Ascending aorta (tissue), 2 donors: ENCODE measurements around the gene TMIGD3. TPM values are rescaled to one million over a fixed set of nuclear protein-coding genes. Genes with fewer than 3 reads are reported as not detected.

Source experiments
- DNase-seq, 2 donors: peaks; one replicate each; pipeline ENCODE4 v3.0.0-alpha.2; 2019; ENCODE audit warnings: low spot score in 2 of 2
- H3K27ac ChIP-seq, 2 donors: fragments of 200-600 bp; sonication (generic); one replicate each; pipeline ENCODE4 v1.5.1; 2016 to 2017; ENCODE audit warnings: mild to moderate bottlenecking in 1 of 2
- H3K27me3 ChIP-seq: fragments of 200-600 bp; sonication (generic); one replicate; pipeline ENCODE4 v1.5.1; 2017
- H3K36me3 ChIP-seq, 2 donors: fragments of 200-600 bp; sonication (generic); one replicate each; pipeline ENCODE4 v1.5.1; 2016
- H3K4me1 ChIP-seq, 2 donors: fragments of 200-600 bp; sonication (generic); one replicate each; pipeline ENCODE4 v1.5.1; 2016 to 2017; ENCODE audit warnings: mild to moderate bottlenecking in 1 of 2
- H3K4me3 ChIP-seq, 2 donors: fragments of 200-600 bp; sonication (generic); one replicate each; pipeline ENCODE4 v1.5.1; 2016 to 2017; ENCODE audit warnings: mild to moderate bottlenecking in 1 of 2
- H3K9me3 ChIP-seq, 2 donors: fragments of 200-600 bp; sonication (generic); one replicate each; pipeline ENCODE4 v1.5.1; 2016
- intact Hi-C: fragments of 100-400 bp; cut with DNase I; formaldehyde crosslinking; loops from one replicate; pipeline ENCODE4 v1.15.1; 2023
- total RNA-seq: library from RNA; depleted of rRNA; stranded (reverse); fragments of >200 nt; gene quantifications from one replicate; pipeline ENCODE4 v1.1.0, GENCODE V29; 2016
- TF ChIP-seq, protein P1 (sequence below), 3 experiments: fragments of 200-600 bp in 2 of 3; fragments of 450-650 bp in 1 of 3; sonication (generic) in 2 of 3; IDR thresholded peaks; one replicate each; pipeline ENCODE4 v1.5.1; 2016 to 2019; ENCODE audit warnings: antibody characterized with exemption in 3 of 3, mild to moderate bottlenecking in 1 of 3, moderate library complexity in 1 of 3

The TMIGD3 gene
- total RNA-seq, 1 donor from 2014 or later: 2.4 TPM

DNA sequence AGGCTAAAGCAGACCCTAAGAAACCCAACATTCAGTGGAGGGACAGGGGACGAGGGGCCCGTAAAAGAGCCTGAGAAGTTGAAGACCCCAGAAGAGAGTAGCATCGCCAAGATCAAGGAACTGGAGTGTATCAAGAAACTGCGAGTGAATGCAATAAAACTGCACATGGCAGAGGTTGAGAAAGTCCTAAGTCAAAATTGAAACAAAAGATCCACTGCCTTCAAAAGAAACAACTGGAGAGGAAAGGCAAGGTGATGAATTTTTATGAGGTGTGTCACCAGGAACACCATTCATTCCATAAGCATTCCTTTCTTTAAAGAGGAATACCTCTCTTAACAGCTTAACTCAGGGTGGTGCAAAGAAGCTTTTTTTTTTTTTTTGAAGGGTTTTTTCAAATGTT, 38.3 kb upstream of the TMIGD3 start:
- no peak for DNase-seq
- intact Hi-C loops: no loop called here
- Histone ChIP-seq H3K4me3 (no peak overlapping the region), H3K27ac (no peak overlapping the region), H3K9me3 (no peaks in the 10 kb centered on the region), H3K27me3 (no peaks in the 10 kb centered on the region), H3K4me1 (peaks cover 0 to 5% of the 10 kb centered on the region in 2 donors), H3K36me3 (no peaks in the 10 kb centered on the region)
- TF ChIP-seq, protein P1, sequence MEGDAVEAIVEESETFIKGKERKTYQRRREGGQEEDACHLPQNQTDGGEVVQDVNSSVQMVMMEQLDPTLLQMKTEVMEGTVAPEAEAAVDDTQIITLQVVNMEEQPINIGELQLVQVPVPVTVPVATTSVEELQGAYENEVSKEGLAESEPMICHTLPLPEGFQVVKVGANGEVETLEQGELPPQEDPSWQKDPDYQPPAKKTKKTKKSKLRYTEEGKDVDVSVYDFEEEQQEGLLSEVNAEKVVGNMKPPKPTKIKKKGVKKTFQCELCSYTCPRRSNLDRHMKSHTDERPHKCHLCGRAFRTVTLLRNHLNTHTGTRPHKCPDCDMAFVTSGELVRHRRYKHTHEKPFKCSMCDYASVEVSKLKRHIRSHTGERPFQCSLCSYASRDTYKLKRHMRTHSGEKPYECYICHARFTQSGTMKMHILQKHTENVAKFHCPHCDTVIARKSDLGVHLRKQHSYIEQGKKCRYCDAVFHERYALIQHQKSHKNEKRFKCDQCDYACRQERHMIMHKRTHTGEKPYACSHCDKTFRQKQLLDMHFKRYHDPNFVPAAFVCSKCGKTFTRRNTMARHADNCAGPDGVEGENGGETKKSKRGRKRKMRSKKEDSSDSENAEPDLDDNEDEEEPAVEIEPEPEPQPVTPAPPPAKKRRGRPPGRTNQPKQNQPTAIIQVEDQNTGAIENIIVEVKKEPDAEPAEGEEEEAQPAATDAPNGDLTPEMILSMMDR (IDR thresholded peaks at IDR 0.05): no peak

DNA sequence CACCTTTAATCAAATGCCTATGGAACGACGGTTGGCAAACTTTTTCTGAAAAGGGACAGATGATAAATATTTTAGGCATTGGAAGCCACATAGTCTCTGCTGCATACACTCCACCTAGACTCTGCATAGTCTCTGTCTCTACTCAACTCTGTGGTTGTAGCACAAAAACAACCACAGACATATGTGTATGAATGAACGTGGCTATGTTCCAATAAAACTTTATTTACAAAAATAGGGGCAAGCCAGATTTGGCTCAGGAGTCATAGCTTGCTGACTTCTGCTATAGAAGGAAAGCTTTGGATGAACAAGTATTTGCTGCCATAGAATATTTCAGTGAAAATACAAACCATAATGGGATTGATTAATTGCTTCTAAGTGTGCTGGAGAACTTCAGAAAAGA, 37.5 kb upstream of the TMIGD3 start:
- TF ChIP-seq, protein P1 (IDR thresholded peaks at IDR 0.05): no peak
- H3K4me1 ChIP-seq: peaks cover 0 to 11% of the 10 kb centered on the region in 2 donors
- H3K36me3 ChIP-seq: no peaks in the 10 kb centered on the region
- no peak overlapping the region for H3K4me3 ChIP-seq
- DNase-seq: no peak
- H3K27ac ChIP-seq: no peak overlapping the region
- H3K9me3 ChIP-seq: no peaks in the 10 kb centered on the region
- H3K27me3 ChIP-seq: no peaks in the 10 kb centered on the region
- intact Hi-C loops: no loop called here

DNA sequence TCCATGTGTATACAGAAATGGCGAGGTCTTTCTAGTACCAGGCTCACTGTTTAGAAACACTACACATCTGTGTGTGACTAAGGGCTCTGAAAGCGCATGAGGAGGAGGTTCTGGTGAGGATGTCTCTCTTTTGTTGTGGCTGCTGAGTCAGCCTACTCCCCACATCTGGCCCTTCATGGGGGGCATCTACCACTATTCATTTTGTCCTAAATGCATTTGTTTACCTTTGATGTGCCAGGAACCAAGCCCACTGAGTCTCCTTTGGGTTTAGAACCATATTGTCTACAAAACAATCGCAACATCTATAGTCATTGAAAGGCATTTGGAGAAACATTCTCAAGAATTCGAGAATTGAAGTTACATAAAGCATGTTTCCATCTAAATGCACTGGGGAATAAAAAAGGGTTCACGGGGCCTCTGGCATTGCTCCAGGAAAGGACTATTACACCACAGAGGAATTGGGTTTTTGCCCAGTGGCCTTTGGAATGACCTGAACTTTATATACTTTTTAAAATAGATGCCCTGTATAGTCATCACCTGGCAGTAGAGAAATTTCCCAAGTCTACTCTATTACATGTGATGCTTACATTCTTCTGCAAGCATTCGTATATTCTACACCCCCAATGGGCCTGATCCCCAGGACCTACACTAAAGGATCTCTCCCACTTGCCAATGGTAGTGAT, 35.1 kb upstream of the TMIGD3 start:
- no peak for DNase-seq

DNA sequence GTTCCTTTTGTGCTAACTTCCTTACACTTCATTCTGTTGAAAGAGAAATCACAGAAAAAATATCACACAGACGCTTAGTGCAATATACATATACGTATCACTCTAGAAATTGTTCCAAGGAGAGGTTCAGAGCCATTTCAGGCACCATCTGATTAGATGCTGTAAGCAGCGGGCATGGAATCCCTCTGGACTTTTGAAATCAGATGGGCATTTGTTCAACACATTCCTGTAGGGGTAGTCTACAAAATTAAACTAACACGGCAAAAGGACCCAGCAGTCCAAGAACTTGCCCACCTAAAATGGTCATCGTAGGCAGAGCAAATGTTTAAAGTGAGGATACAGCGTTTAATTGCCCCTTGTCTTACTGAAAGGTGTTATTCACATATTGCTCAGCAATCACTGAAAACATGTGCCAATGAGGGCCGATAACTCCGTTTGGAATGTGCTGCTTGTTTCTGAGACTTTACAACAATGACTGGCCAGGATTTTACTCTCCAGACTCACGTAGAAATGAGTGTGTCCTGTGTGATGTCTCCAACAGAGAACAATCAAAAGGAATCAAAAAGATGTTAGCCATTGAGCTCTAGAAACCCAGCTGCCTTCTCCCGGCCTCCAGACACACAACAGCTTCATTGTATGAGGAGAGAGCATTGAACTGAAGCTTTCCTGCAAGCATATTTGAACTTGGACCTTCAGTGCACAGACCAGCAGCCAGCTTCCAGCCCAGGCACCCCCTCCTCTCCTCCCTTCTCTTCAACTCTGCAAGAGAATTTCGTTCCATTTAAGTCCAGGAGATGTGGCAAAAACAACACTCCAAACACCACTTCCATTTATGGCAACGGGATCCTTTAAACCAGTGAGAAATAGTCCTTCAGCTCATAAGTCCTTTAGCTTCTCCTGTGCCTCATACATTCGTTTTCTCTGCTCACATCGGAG, 32.1 kb upstream of the TMIGD3 start:
- H3K27me3 ChIP-seq: no peaks in the 10 kb centered on the region
- DNase-seq: peak in 1 of 2 donors; percentile 69
- H3K4me1 ChIP-seq: peaks cover 0 to 21% of the 10 kb centered on the region in 2 donors
- peak overlapping the region; percentile 78 to 87 for H3K27ac ChIP-seq
- H3K9me3 ChIP-seq: no peaks in the 10 kb centered on the region
- peak overlapping the region; percentile 27 to 48 for H3K4me3 ChIP-seq
- intact Hi-C loops: loop anchor here (1.0 to 5.0 kb wide), 4 partner anchors 27 to 85 kb away; no protein-coding TSS in a partner anchor
- no peaks in the 10 kb centered on the region for H3K36me3 ChIP-seq
- TF ChIP-seq, protein P1 (IDR thresholded peaks at IDR 0.05): no peak

More for the DNA sequence above, 35.1 kb upstream of the TMIGD3 start:
- no peak overlapping the region for H3K4me3 ChIP-seq
- H3K36me3 ChIP-seq: no peaks in the 10 kb centered on the region
- H3K27me3 ChIP-seq: no peaks in the 10 kb centered on the region
- no peak overlapping the region for H3K27ac ChIP-seq
- peaks cover 0 to 21% of the 10 kb centered on the region in 2 donors for H3K4me1 ChIP-seq
- intact Hi-C loops: loop anchor here (5.0 kb wide), 1 partner anchor 39 kb away; no protein-coding TSS in a partner anchor
- no peaks in the 10 kb centered on the region for H3K9me3 ChIP-seq
- TF ChIP-seq, protein P1 (IDR thresholded peaks at IDR 0.05): no peak

DNA sequence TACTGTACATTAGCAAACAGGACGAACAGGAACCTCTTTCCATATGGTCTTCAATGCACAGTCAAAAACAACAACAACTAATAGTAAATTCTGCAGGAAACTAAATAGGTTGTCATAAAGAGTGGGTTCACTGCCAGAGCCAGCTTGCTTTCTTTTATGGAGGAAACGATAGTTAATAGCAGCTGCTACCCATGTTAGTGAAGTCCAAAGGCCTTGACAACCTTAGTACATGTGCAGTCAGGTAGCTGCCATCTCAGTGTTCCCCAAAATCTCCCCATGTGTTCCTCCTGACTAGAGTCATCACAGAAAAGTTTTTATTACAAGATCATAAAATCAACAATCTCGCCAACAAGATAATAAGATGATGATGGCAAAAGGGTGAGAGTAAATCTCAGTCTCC, 16.6 kb upstream of the TMIGD3 start:
- Histone ChIP-seq H3K27me3 (no peaks in the 10 kb centered on the region), H3K36me3 (no peaks in the 10 kb centered on the region), H3K4me3 (no peak overlapping the region), H3K27ac (no peak overlapping the region), H3K4me1 (peaks cover 0 to 16% of the 10 kb centered on the region in 2 donors), H3K9me3 (no peaks in the 10 kb centered on the region)
- intact Hi-C loops: no loop called here
- TF ChIP-seq, protein P1 (IDR thresholded peaks at IDR 0.05): no peak
- no peak for DNase-seq
